ENCODE data around the gene NTSR2.

GRCh38 chr2:11674983-11675382, 5.0 kb upstream of the NTSR2 start:
- TF ChIP-seq SP1 (IDR thresholded peaks at IDR 0.05) = no peak
- TF ChIP-seq HDGF (IDR thresholded peaks at IDR 0.05; ENCODE audit: borderline replicate concordance) = no peak
- TF ChIP-seq BHLHE40 (IDR thresholded peaks at IDR 0.05; ENCODE audit: borderline replicate concordance) = no peak
- TF ChIP-seq FOXM1 (IDR thresholded peaks at IDR 0.05; ENCODE audit: borderline replicate concordance) = no peak
- no peak for TF ChIP-seq FOXA1 (IDR thresholded peaks at IDR 0.05)
- TF ChIP-seq FOXK2 (IDR thresholded peaks at IDR 0.05) = no peak
- no peak for TF ChIP-seq ELF4 (IDR thresholded peaks at IDR 0.05)
- no peak for TF ChIP-seq SUZ12 (IDR thresholded peaks at IDR 0.05)
- TF ChIP-seq ARNT (IDR thresholded peaks at IDR 0.05) = no peak
- TF ChIP-seq ZNF384 (IDR thresholded peaks at IDR 0.05) = no peak
- no peak for TF ChIP-seq L3MBTL2 (conservative IDR thresholded peaks at IDR 0.05)
